ENCODE measurements around the gene EXOSC9.

EXOSC9 gene

GRCh38 chr4:121789960-121790829 is 10.9 kb upstream of the EXOSC9 start:
- no peak for DNase-seq

- DNase-seq: no peak
Observed at GRCh38 chr4:121790976-121791375, 10.1 kb upstream of the EXOSC9 start.

GRCh38 chr4:121791481-121791880 is 9.6 kb upstream of the EXOSC9 start:
- no peak for DNase-seq

- no peak for DNase-seq
Observed at GRCh38 chr4:121792966-121793365, 8.2 kb upstream of the EXOSC9 start.

- DNase-seq: no peak
Observed at GRCh38 chr4:121794505-121795188, 6.5 kb upstream of the EXOSC9 start.

GRCh38 chr4:121796283-121796682 is 4.8 kb upstream of the EXOSC9 start:
- DNase-seq: no peak

- DNase-seq: no peak
Observed at GRCh38 chr4:121799208-121799823, 1.8 kb upstream of the EXOSC9 start.

- DNase-seq: no peak
Observed at GRCh38 chr4:121799867-121800501, 1.1 kb upstream of the EXOSC9 start.

GRCh38 chr4:121800638-121800960 is 524 bp upstream of the EXOSC9 start:
- no peak for DNase-seq

GRCh38 chr4:121801715-121802075 is 572 bp downstream of the EXOSC9 start:
- no peak for DNase-seq

- DNase-seq: no peak
Observed at GRCh38 chr4:121806411-121806810, 5.3 kb downstream of the EXOSC9 start.

GRCh38 chr4:121811122-121811521 is 10.0 kb downstream of the EXOSC9 start:
- no peak for DNase-seq

- DNase-seq: no peak
Observed at GRCh38 chr4:121814756-121815155, 13.6 kb downstream of the EXOSC9 start.

GRCh38 chr4:121817006-121817405 is 15.9 kb downstream of the EXOSC9 start:
- DNase-seq: no peak

GRCh38 chr4:121817701-121818100 is 16.6 kb downstream of the EXOSC9 start:
- no peak for DNase-seq

GRCh38 chr4:121818215-121818614 is 17.1 kb downstream of the EXOSC9 start:
- DNase-seq: no peak

- no peak for DNase-seq
Observed at GRCh38 chr4:121819216-121819965, 18.3 kb downstream of the EXOSC9 start.

- no peak for DNase-seq
Observed at GRCh38 chr4:121822047-121822446, 20.9 kb downstream of the EXOSC9 start.

- peak; percentile 14 for DNase-seq
Observed at GRCh38 chr4:121822796-121823504, 21.8 kb downstream of the EXOSC9 start.

GRCh38 chr4:121823505-121824170 is 22.5 kb downstream of the EXOSC9 start, which contains the start of gene CCNA2:
CCNA2 (minus strand) TSS chr4:121823883; CDS start chr4:121823628, 255 bp downstream.
- peak; percentile 82 for DNase-seq

- no peak for DNase-seq
Observed at GRCh38 chr4:121824171-121824527, 23.0 kb downstream of the EXOSC9 start.

- DNase-seq: no peak
Observed at GRCh38 chr4:121824950-121825349, 23.8 kb downstream of the EXOSC9 start.

Measured in NCI-H2171 (cell line).